C4-2B (cell line): Measurements from ENCODE around the gene PC.
"Not testable (repeated sequence)": the region's sequence is repeated elsewhere in the genome, so short reads cannot be mapped to it uniquely, and the experiment has no call there.

Source experiments
- H3K27ac ChIP-seq: fragments of 450-650 bp; 2 replicates; pipeline ENCODE4 v1.5.1; 2017
- CTCF ChIP-seq: fragments of 450-650 bp; conservative IDR thresholded peaks from 2 replicates; pipeline ENCODE4 v1.5.1; 2017; ENCODE audit warnings: mild to moderate bottlenecking
- ZFX ChIP-seq: fragments of 450-650 bp; IDR thresholded peaks from 2 replicates; pipeline ENCODE4 v1.6.1; 2017

The PC gene

GRCh38 chr11:66835768-66836405 lies 122.3 kb downstream of the PC start:
- H3K27ac ChIP-seq, result no peak overlapping the region
- TF ChIP-seq CTCF, result no peak

DNA sequence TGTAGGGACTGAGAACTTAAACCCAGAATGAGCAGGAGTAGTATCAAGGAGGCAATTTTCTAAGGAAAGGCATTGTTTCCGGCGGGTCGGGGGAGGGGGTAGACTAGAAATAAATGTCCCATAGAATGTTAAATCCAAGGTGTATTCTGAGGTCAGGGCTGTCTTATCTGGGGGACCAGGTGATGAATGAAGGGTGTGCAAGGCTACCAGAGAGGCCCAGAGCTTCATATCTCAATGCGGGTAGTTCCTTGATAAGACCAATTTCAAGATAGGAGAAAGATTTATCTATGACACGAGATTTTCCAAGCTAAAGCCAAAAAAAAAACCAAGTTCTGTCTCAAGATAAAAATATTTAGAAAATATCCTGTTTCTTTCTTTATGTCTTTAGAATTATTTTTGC lies 123.2 kb downstream of the PC start:
- H3K27ac ChIP-seq, result no peak overlapping the region
- TF ChIP-seq ZFX, result no peak
- TF ChIP-seq CTCF, result no peak

- TF ChIP-seq ZFX (no peak), CTCF (no peak; the same call in 1 of the 2 replicates)
These were observed 123.7 kb downstream of the PC start for GRCh38 chr11:66834539-66834845.

DNA sequence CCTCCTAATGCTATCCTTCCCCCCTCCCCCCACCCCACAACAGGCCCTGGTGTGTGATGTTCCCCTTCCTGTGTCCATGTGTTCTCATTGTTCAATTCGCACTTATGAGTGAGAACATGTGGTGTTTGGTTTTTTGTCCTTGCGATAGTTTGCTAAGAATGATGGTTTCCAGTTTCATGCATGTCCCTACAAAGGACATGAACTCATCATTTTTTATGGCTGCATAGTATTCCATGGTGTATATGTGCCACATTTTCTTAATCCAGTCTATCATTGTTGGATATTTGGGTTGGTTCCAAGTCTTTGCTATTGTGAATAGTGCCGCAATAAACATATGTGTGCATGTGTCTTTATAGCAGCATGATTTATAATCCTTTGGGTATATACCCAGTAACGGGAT lies 133.6 kb downstream of the PC start:
- H3K27ac ChIP-seq, result not testable (repeated sequence)

More at GRCh38 chr11:66834539-66834845, 123.7 kb downstream of the PC start:
- H3K27ac ChIP-seq, result no peak overlapping the region

DNA sequence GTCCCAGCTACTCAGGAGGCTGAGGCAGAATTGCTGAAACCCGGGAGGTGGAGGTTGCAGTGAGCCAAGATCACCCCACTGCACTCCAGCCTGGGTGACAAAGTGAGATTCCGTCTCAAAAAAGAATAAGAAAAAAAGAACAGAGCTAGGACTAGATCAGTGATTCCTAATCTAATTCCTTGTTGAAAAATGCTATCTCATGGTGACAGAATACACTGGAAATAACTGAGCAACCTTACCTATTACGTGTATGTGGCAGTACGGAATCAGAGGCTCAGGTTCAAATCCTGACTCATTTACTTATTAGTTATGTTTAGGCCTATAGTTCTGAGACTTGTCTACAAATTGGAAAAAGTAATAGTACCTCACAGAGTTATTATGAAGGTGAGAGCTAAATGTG lies 134.5 kb downstream of the PC start:
- no peak overlapping the region for H3K27ac ChIP-seq
- TF ChIP-seq CTCF, result no peak
- no peak for TF ChIP-seq ZFX

DNA sequence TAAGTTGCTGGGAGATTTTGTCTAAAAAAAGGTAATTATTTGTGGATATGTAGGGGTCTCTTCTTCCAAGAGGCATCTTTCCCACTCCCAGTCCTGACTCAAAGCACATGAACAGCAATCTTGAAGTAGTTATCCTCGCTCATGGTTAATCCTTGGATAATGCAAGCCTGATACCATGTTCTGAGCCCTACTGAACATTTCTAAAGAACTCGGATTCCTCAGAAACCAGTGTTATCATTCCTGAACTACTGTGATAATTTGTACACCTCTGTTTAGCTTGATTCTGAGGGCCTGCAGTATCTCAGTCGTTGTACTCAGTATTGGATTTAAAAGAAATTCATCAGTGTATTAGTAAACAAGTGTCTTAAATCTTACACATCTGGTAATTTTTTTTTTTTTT lies 137.3 kb downstream of the PC start:
- TF ChIP-seq ZFX, result no peak
- no peak for TF ChIP-seq CTCF

DNA sequence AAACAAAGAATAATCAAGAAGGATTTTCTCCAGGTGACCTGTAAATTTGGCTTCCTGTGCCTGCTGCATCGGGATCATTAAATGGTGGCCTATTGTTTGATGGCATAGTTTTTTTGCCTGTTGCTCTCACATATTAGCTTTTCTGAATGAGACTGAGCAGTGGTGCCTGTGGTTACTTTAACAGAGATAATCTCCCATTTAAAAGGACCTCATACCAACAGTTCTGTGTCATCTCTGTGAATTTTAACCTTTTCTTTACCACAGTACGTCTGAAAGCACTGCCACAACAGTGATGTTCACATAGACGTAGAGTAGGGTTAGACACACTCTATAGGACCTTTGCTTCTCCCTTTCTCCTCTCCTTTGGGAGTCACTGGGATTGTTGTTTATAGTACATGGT lies 137.8 kb downstream of the PC start:
- TF ChIP-seq ZFX, result no peak
- TF ChIP-seq CTCF, result no peak
- H3K27ac ChIP-seq, result no peak overlapping the region

More for the DNA sequence above, 137.3 kb downstream of the PC start:
- H3K27ac ChIP-seq, result no peak overlapping the region

GRCh38 chr11:66818231-66818955 lies 139.8 kb downstream of the PC start:
- TF ChIP-seq CTCF (no peak), ZFX (no peak)
- H3K27ac ChIP-seq, result no peak overlapping the region
